ENCODE data around the gene MRPL34.

- TF ChIP-seq EZH2 (IDR thresholded peaks at IDR 0.05; ENCODE audit: borderline replicate concordance, low read length) = no peak
- no peak for TF ChIP-seq CTCF (conservative IDR thresholded peaks at IDR 0.05 in 1 of 2, IDR thresholded peaks at IDR 0.05 in 1 of 2; ENCODE audit: extremely low read depth in 1 of 2, insufficient read depth in 1 of 2, low read depth in 1 of 2, low read length in 2 of 2)
Observed at GRCh38 chr19:17306285-17306714, 628 bp downstream of the MRPL34 start.

Measured in mammary epithelial cell (primary cell).